ENCODE data around the gene CNKSR3.
"Not testable (repeated sequence)": the region's sequence is repeated elsewhere in the genome, so short reads cannot be mapped to it uniquely, and the experiment has no call there.

CNKSR3 gene

GRCh38 chr6:154515826-154516225 lies 5.3 kb upstream of the CNKSR3 start:
- H3K36me3 ChIP-seq (ENCODE audit: control insufficient read depth, insufficient read depth, low read length): no peaks in the 10 kb centered on the region
- no peak overlapping the region for H3K4me3 ChIP-seq (replicated peaks; ENCODE audit: low read depth, low read length)
- TF ChIP-seq CTCF (IDR thresholded peaks at IDR 0.05; ENCODE audit: insufficient read depth, low read length, poor library complexity, severe bottlenecking): no peak

GRCh38 chr6:154515076-154515475 lies 4.6 kb upstream of the CNKSR3 start:
- not testable (repeated sequence) for H3K36me3 ChIP-seq (ENCODE audit: control insufficient read depth, insufficient read depth, low read length); H3K27me3 ChIP-seq (replicated peaks; ENCODE audit: control insufficient read depth, insufficient read depth, low read length); DNase-seq (ENCODE audit: extremely low read depth, insufficient read length); H3K4me3 ChIP-seq (replicated peaks; ENCODE audit: low read depth, low read length)

More at GRCh38 chr6:154515826-154516225, 5.3 kb upstream of the CNKSR3 start:
- no peak for DNase-seq (ENCODE audit: extremely low read depth, insufficient read length)
- H3K27me3 ChIP-seq (replicated peaks; ENCODE audit: control insufficient read depth, insufficient read depth, low read length): no peaks in the 10 kb centered on the region

- no peak for TF ChIP-seq CTCF (IDR thresholded peaks at IDR 0.05; ENCODE audit: insufficient read depth, low read length, poor library complexity, severe bottlenecking)
Observed at GRCh38 chr6:154514481-154514880, 4.0 kb upstream of the CNKSR3 start.

GRCh38 chr6:154513601-154514320 lies 3.3 kb upstream of the CNKSR3 start:
- H3K36me3 ChIP-seq (ENCODE audit: control insufficient read depth, insufficient read depth, low read length): no peaks in the 10 kb centered on the region
- no peak overlapping the region for H3K4me3 ChIP-seq (replicated peaks; ENCODE audit: low read depth, low read length)
- no peak for TF ChIP-seq CTCF (IDR thresholded peaks at IDR 0.05; ENCODE audit: insufficient read depth, low read length, poor library complexity, severe bottlenecking)
- DNase-seq (ENCODE audit: extremely low read depth, insufficient read length): no peak
- peaks cover 1% of the 10 kb centered on the region; the same call in 1 of the 2 replicates for H3K27me3 ChIP-seq (replicated peaks; ENCODE audit: control insufficient read depth, insufficient read depth, low read length)

More at GRCh38 chr6:154514481-154514880, 4.0 kb upstream of the CNKSR3 start:
- no peak overlapping the region for H3K4me3 ChIP-seq (replicated peaks; ENCODE audit: low read depth, low read length)
- DNase-seq (ENCODE audit: extremely low read depth, insufficient read length): no peak
- no peaks in the 10 kb centered on the region for H3K36me3 ChIP-seq (ENCODE audit: control insufficient read depth, insufficient read depth, low read length)
- H3K27me3 ChIP-seq (replicated peaks; ENCODE audit: control insufficient read depth, insufficient read depth, low read length): peaks cover 1% of the 10 kb centered on the region; the same call in 1 of the 2 replicates

- Histone ChIP-seq H3K27me3 (replicated peaks; ENCODE audit: control insufficient read depth, insufficient read depth, low read length) (peaks cover 1% of the 10 kb centered on the region; the same call in 1 of the 2 replicates), H3K36me3 (ENCODE audit: control insufficient read depth, insufficient read depth, low read length) (no peaks in the 10 kb centered on the region), H3K4me3 (replicated peaks; ENCODE audit: low read depth, low read length) (no peak overlapping the region)
- no peak for TF ChIP-seq CTCF (IDR thresholded peaks at IDR 0.05; ENCODE audit: insufficient read depth, low read length, poor library complexity, severe bottlenecking)
- DNase-seq (ENCODE audit: extremely low read depth, insufficient read length): no peak
Observed at GRCh38 chr6:154512201-154512600, 1.7 kb upstream of the CNKSR3 start.

- Histone ChIP-seq H3K27me3 (replicated peaks; ENCODE audit: control insufficient read depth, insufficient read depth, low read length) (peaks cover 1% of the 10 kb centered on the region; the same call in 1 of the 2 replicates), H3K36me3 (ENCODE audit: control insufficient read depth, insufficient read depth, low read length) (no peaks in the 10 kb centered on the region), H3K4me3 (replicated peaks; ENCODE audit: low read depth, low read length) (no peak overlapping the region)
- no peak for TF ChIP-seq CTCF (IDR thresholded peaks at IDR 0.05; ENCODE audit: insufficient read depth, low read length, poor library complexity, severe bottlenecking)
- no peak for DNase-seq (ENCODE audit: extremely low read depth, insufficient read length)
Observed at GRCh38 chr6:154511791-154512190, 1.3 kb upstream of the CNKSR3 start.
